ENCODE results near the gene CACNA1C. TPM values are rescaled to one million over a fixed set of nuclear protein-coding genes. Genes with fewer than 3 reads are reported as not detected.

Gene CACNA1C
- total and polyA plus RNA-seq, 10 of the 15 experiments (the other 5 are each of a cell fraction or from before 2014, with no cell fraction given) = under 0.01 to 0.15 (median 0.09) TPM; not detected in 5

GRCh38 chr12:2745655-2746054 lies 692.9 kb downstream of the CACNA1C start:
- no peak overlapping the region for H3K4me3 ChIP-seq
- no peaks in the 10 kb centered on the region for H3K4me1 ChIP-seq (ENCODE audit: control insufficient read depth, insufficient read depth, low read length)
- H2AFZ ChIP-seq (ENCODE audit: control insufficient read depth, low read depth, low read length) = no peak overlapping the region
- DNase-seq (ENCODE audit: low read depth, low spot score) (no peak), FAIRE-seq (no peak), ATAC-seq (no peak)
- in situ Hi-C loops (cut with MboI) (no loop called here), intact Hi-C loops (cut with micrococcal nuclease; ENCODE audit: unreplicated experiment) (no loop called here)
- no peaks in the 10 kb centered on the region for H4K20me1 ChIP-seq (ENCODE audit: control insufficient read depth, insufficient read depth)
- peaks cover 0 to 2% of the 10 kb centered on the region in 2 experiments; a peak in 2 of 4 replicates for H3K27me3 ChIP-seq (replicated peaks in 1 of 2; ENCODE audit: control insufficient read depth in 2 of 2, insufficient read depth in 2 of 2, low read length in 1 of 2)
- no peaks in the 10 kb centered on the region for H3K36me3 ChIP-seq (ENCODE audit: control insufficient read depth in 2 of 2, insufficient read depth in 2 of 2, low read length in 1 of 2)
- no peaks in the 10 kb centered on the region for H3K9me3 ChIP-seq (replicated peaks; ENCODE audit: control insufficient read depth, insufficient read depth, low read length)
- no peaks in the 10 kb centered on the region for H3K79me2 ChIP-seq (ENCODE audit: control insufficient read depth, insufficient read depth, low read length)
- H3K9ac ChIP-seq (ENCODE audit: control insufficient read depth, insufficient read depth, low read length) = no peak overlapping the region
- RAD21 ChIA-PET (ENCODE audit: unreplicated experiment) = interaction anchor here (0.7 kb wide), 1 partner anchor 186 kb away, joined by 3 read pairs; no protein-coding TSS in a partner anchor
- SMC1A ChIA-PET (ENCODE audit: uncharacterized antibody, unreplicated experiment) = no interaction called here
- BruUV-seq (replicated peaks) = no TSS peak
- CTCF ChIA-PET = interaction anchor here (0.6 to 1.1 kb wide), 2 partner anchors 68 to 259 kb away, joined by 4 to 5 read pairs; no protein-coding TSS in a partner anchor
- POLR2A ChIA-PET = no interaction called here
- H3K27ac ChIP-seq (ENCODE audit: control insufficient read depth, insufficient read depth) = no peak overlapping the region
- 36% methylated on average over 2 of the region's 2 CpGs for WGBS (ENCODE audit: insufficient coverage, insufficient replicate concordance, low lambda C conversion rate, missing lambda C conversion rate)
- no peak overlapping the region for H3K4me2 ChIP-seq (ENCODE audit: control insufficient read depth, insufficient read depth)
- no peak for TF ChIP-seq BMI1 (IDR thresholded peaks at IDR 0.05; ENCODE audit: borderline replicate concordance)
- TF ChIP-seq ZNF687 (IDR thresholded peaks at IDR 0.05) = no peak
- no peak for TF ChIP-seq SIN3A (IDR thresholded peaks at IDR 0.05; ENCODE audit: low read depth, low read length)
- TF ChIP-seq RELA (IDR thresholded peaks at IDR 0.05; ENCODE audit: borderline replicate concordance, partially characterized antibody) = no peak
- TF ChIP-seq WRNIP1 (IDR thresholded peaks at IDR 0.05; ENCODE audit: borderline replicate concordance, low read depth, low read length) = no peak
- TF ChIP-seq NRF1 (conservative IDR thresholded peaks at IDR 0.05; ENCODE audit: low read depth, low read length) = no peak
- no peak for TF ChIP-seq JUND (IDR thresholded peaks at IDR 0.05; ENCODE audit: low read depth, low read length)
- no peak for TF ChIP-seq CREB1 (IDR thresholded peaks at IDR 0.05; ENCODE audit: low read depth)
- no peak for TF ChIP-seq SMAD5 (IDR thresholded peaks at IDR 0.05; ENCODE audit: low read depth)
- TF ChIP-seq ZNF217 (IDR thresholded peaks at IDR 0.05) = no peak
- no peak for TF ChIP-seq GABPA (IDR thresholded peaks at IDR 0.05; ENCODE audit: low read depth)
- TF ChIP-seq POLR2AphosphoS2 (IDR thresholded peaks at IDR 0.05; ENCODE audit: low read depth, low read length) = no peak
- no peak for TF ChIP-seq E2F4 (IDR thresholded peaks at IDR 0.05; ENCODE audit: low read depth, low read length)
- no peak for TF ChIP-seq EZH2 (IDR thresholded peaks at IDR 0.05; ENCODE audit: borderline replicate concordance, control insufficient read depth, low read depth, low read length)
- no peak for TF ChIP-seq MYC (IDR thresholded peaks at IDR 0.05; ENCODE audit: insufficient read depth, insufficient read length, insufficient replicate concordance, low read length, severe bottlenecking)
- TF ChIP-seq EP300 (IDR thresholded peaks at IDR 0.05; ENCODE audit: borderline replicate concordance in 1 of 2, control insufficient read depth in 1 of 2, low read depth in 2 of 2, low read length in 2 of 2) = no peak
- no peak for TF ChIP-seq ZNF274 (IDR thresholded peaks at IDR 0.05; ENCODE audit: insufficient read depth, insufficient read length)
- no peak for TF ChIP-seq CTCF (IDR thresholded peaks at IDR 0.05 in 2 of 3, conservative IDR thresholded peaks at IDR 0.05 in 1 of 3; ENCODE audit: control insufficient read depth in 2 of 3, extremely low read depth in 1 of 3, insufficient read depth in 1 of 3, low read depth in 3 of 3, low read length in 3 of 3)

Data from GM12878 (cell line).